Fibroblast of mammary gland (primary cell): ENCODE measurements around the gene CCBE1.

ENCODE experiments used
- DNase-seq: peaks from one replicate; pipeline ENCODE4 v3.0.0-alpha.2; 2010; ENCODE audit warnings: low read depth
- H3K4me3 ChIP-seq: 2 replicates; pipeline ENCODE4 v1.5.1; 2011; ENCODE audit warnings: low read depth, mild to moderate bottlenecking, low read length, moderate library complexity; ENCODE audit not compliant: control insufficient read depth
- TF ChIP-seq, protein P1 (sequence below): conservative IDR thresholded peaks from 2 replicates; pipeline ENCODE4 v1.5.1; 2011; ENCODE audit warnings: low read depth, low read length, inconsistent platforms; ENCODE audit not compliant: control insufficient read depth, insufficient read depth

Gene CCBE1

DNA sequence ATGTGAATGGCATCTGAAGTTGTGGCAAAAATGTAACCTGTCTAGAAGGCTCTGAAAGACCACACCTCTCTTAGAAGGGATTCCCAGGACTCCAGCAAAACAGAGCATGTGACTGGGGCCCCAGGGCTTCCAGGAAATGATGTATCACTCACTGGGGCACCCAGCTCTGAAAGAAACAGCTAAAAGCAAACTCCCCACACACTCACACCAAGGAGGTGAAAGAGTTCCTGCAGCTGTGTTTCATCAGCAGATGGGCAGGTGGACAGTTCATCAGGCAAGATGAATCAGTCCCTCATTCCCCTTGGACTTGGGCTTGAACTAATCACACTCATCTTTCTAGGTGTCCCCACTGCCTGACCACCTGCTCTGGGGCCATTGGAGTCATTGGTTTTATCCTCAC is 76.2 kb downstream of the CCBE1 start:
- peak; percentile 50 for DNase-seq
- no peak overlapping the region for H3K4me3 ChIP-seq
- TF ChIP-seq, protein P1, sequence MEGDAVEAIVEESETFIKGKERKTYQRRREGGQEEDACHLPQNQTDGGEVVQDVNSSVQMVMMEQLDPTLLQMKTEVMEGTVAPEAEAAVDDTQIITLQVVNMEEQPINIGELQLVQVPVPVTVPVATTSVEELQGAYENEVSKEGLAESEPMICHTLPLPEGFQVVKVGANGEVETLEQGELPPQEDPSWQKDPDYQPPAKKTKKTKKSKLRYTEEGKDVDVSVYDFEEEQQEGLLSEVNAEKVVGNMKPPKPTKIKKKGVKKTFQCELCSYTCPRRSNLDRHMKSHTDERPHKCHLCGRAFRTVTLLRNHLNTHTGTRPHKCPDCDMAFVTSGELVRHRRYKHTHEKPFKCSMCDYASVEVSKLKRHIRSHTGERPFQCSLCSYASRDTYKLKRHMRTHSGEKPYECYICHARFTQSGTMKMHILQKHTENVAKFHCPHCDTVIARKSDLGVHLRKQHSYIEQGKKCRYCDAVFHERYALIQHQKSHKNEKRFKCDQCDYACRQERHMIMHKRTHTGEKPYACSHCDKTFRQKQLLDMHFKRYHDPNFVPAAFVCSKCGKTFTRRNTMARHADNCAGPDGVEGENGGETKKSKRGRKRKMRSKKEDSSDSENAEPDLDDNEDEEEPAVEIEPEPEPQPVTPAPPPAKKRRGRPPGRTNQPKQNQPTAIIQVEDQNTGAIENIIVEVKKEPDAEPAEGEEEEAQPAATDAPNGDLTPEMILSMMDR = no peak

DNA sequence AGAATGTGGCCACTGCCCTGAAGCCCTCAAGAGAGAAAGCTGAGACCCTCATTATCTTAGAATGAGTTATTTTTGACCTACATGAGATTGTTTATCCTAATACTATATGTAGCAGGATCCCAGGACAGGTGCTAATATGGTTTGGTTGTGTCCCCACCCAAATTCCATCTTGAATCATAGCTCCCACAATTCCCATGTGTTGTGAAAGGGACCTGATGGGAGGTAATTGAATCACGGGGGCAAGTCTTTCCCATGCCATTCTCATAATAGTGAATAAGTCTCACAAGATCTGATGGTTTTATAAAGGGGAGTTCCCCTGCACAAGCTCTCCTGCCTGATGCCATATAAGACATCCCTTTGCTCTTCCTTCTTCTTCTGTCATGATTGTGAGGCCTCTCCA is 76.8 kb downstream of the CCBE1 start:
- H3K4me3 ChIP-seq = no peak overlapping the region
- no peak for DNase-seq
- TF ChIP-seq, protein P1 = no peak

DNA sequence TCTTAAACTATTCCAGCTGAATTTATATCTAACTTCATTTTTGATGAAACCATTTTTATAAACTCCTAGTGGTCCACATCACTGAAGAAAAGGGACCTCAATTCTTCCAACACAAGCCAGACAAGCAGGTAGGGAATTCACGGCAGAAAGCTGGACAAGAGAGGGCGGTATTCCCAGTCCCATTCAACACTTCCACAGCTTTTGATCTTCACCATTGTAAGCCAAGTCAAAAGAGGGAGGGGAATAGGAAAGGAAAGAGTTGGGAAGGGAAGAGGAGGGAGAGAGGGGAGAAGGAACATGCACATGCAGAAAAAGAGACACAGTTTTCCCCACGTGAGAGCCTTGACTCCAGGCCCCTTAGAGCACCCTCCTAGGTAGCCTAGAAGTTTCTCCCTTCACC is 77.4 kb downstream of the CCBE1 start:
- no peak overlapping the region for H3K4me3 ChIP-seq
- no peak for DNase-seq
- TF ChIP-seq, protein P1 = no peak

DNA sequence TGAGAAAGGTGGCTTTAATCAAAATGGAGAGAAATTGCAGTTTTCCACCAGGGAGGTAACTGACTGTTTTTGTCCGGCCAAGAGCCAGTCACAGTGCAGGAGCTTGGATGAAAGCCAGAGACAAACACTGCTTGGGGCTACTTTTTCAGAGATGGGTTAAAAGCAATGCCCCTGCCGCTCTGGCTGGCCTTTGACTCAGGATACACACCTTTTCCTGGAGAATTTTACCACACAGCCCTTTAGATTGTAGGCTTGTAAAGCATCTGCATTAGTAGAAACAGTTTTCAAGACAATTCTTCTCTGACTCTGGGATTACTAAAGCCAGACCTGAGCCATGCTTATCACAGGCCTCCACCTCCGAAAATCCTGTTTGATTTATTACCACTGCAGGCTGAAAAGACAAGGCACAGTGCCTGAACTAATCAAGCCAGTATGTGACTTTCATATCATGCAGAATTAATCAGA is 79.7 kb downstream of the CCBE1 start:
- no peak for DNase-seq
- no peak overlapping the region for H3K4me3 ChIP-seq
- TF ChIP-seq, protein P1 = no peak

DNA sequence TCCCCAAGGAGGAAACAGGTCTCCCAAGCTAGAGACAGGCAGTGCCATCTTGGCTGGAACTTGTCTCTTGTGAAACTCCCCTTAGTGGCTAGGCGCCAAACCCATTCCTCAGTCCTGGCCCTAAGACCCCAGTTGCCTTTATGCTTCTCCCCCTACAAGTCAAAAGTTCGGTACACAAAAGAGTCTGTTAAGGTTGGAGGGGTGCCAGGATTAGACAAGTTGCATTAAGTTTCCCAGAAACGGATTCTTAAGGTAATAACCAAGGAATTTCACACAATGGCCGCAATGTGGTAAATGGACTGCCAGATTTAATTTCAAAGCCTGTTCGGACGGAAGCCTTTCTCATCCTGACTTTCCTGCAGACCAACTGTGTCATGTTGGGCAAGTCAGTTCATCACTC is 80.7 kb downstream of the CCBE1 start:
- no peak overlapping the region for H3K4me3 ChIP-seq
- DNase-seq = peak; percentile 32
- TF ChIP-seq, protein P1 = no peak

DNA sequence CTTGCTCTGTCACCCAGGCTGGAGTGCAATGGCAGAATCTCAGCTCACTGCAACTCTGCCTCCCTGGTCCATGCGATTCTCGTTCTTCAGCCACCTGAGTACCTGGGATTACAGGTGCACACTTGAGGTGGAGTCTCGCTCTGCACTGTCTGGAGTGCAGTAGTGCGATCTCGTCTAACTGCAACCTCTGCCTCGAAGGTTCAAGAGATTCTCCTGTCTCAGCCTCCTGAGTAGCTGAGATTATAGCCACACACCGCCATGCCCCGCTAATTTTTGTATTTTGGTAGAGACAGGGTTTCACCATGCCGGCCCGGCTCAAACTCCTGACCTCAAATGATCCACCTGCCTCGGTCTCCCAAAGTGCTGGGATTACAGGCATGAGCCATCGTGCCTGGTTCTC is 83.3 kb downstream of the CCBE1 start:
- no peak overlapping the region for H3K4me3 ChIP-seq
- no peak for DNase-seq
- TF ChIP-seq, protein P1 = no peak

DNA sequence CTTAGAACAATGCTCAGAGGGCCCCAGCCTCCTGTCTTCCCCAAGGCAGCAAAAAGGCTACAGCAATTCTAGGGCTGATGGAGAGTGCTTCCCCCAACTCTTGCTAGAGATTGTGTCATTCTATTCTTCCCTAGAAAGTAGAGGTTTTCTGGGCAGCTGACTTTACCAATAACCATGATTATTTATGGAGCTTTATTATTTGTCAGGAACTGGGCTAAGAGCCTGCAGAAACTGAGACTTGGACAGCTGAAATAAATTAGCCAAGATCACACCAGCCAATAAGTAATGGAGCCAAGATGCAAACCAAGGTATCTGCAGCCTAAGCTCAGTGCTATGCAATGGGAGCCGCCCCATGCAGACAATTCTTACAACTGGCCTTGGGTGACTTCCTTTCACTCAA is 84.8 kb downstream of the CCBE1 start:
- TF ChIP-seq, protein P1 = no peak
- no peak overlapping the region for H3K4me3 ChIP-seq
- peak; percentile 91 for DNase-seq
